ENCODE results near the gene PRKAG2.

Gene PRKAG2

DNA sequence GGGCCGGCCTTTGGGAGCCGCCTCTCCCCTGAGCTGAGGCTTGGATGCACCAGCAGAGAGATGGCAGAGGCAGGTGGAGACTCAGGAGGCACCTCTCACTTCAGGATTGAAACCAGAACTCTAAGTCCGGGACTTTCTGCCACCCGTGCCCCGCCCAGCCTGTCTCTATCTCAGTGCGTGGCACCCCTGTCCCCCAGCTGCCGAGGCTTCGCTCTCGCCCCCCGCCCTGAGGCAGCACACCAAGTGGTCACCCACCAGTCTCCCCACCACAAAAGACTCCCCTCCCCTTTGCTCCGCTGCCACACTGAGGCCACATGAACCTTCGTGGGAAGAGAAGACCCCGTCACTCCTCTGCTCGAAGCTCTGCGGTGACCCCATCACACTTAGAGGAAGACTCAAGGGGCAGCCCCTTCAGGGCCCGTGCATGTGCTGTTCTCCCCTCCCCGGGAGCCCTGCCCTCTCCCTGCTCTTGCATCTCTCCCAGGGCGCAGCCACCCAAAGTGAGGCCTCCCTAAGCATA, 166.7 kb downstream of the PRKAG2 start:
- Mint-ChIP-seq H3K27ac (no peak overlapping the region), H3K27me3 (no peaks in the 10 kb centered on the region), H3K4me3 (no peak overlapping the region), H3K4me1 (peaks cover 17 to 19% of the 10 kb centered on the region in 2 donors), H3K36me3 (peaks cover 6 to 13% of the 10 kb centered on the region in 2 donors), H3K9me3 (no peaks in the 10 kb centered on the region)
- ATAC-seq (replicated peaks) (no peak), DNase-seq (no peak)

- ATAC-seq (replicated peaks), result no peak
- Mint-ChIP-seq H3K9me3 (no peaks in the 10 kb centered on the region), H3K27ac (no peak overlapping the region), H3K27me3 (no peaks in the 10 kb centered on the region), H3K4me1 (peaks cover 17 to 19% of the 10 kb centered on the region in 2 donors), H3K4me3 (no peak overlapping the region), H3K36me3 (peaks cover 6 to 13% of the 10 kb centered on the region in 2 donors)
- no peak for DNase-seq
These were observed 167.5 kb downstream of the PRKAG2 start for GRCh38 chr7:151709141-151710038.

DNA sequence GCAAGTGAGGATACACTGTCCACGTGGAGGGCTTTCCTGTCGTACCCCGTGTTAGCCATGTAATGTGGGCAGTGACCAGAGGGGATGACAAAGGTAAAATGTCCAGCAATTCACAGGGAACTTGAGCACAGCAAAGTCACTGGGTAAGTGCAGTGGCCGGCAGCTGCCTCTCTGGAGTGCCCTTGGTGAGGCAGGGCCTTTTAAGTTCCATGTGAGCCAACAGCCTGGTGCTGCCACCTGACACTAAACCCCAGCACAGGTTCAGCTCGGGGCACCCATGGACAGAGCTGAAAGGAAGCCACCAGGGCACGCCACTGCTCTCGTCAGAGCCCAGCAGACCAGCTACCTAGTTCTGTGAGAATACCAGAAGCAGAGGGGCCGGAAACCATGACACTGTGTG, 168.3 kb downstream of the PRKAG2 start:
- ATAC-seq (replicated peaks), result no peak
- Mint-ChIP-seq H3K9me3 (no peaks in the 10 kb centered on the region), H3K27ac (no peak overlapping the region), H3K4me1 (peaks cover 15 to 19% of the 10 kb centered on the region in 2 donors), H3K27me3 (no peaks in the 10 kb centered on the region), H3K36me3 (peaks cover 5 to 13% of the 10 kb centered on the region in 2 donors), H3K4me3 (no peak overlapping the region)
- no peak for DNase-seq

GRCh38 chr7:151707757-151708156, 169.2 kb downstream of the PRKAG2 start:
- DNase-seq (no peak), ATAC-seq (replicated peaks) (no peak)
- Mint-ChIP-seq H3K27ac (no peak overlapping the region), H3K4me3 (no peak overlapping the region), H3K36me3 (peaks cover 5 to 13% of the 10 kb centered on the region in 2 donors), H3K9me3 (no peaks in the 10 kb centered on the region), H3K27me3 (no peaks in the 10 kb centered on the region), H3K4me1 (peaks cover 15 to 16% of the 10 kb centered on the region in 2 donors)

- DNase-seq, result no peak
- ATAC-seq (replicated peaks), result no peak
- Mint-ChIP-seq H3K27ac (no peak overlapping the region), H3K36me3 (peaks cover 5 to 18% of the 10 kb centered on the region in 2 donors), H3K4me1 (peaks cover 8 to 9% of the 10 kb centered on the region in 2 donors), H3K9me3 (no peaks in the 10 kb centered on the region), H3K27me3 (no peaks in the 10 kb centered on the region), H3K4me3 (no peak overlapping the region)
These were observed 169.8 kb downstream of the PRKAG2 start for GRCh38 chr7:151707105-151707469.

- no peak for ATAC-seq (replicated peaks)
- Mint-ChIP-seq H3K9me3 (no peaks in the 10 kb centered on the region), H3K27me3 (no peaks in the 10 kb centered on the region), H3K36me3 (peaks cover 5 to 21% of the 10 kb centered on the region in 2 donors), H3K27ac (no peak overlapping the region), H3K4me1 (peaks cover 6% of the 10 kb centered on the region in 2 donors), H3K4me3 (no peak overlapping the region)
- no peak for DNase-seq
These were observed 170.4 kb downstream of the PRKAG2 start for GRCh38 chr7:151706277-151707104.

GRCh38 chr7:151705636-151706276, 171.2 kb downstream of the PRKAG2 start:
- H3K36me3 Mint-ChIP-seq, result peaks cover 7 to 21% of the 10 kb centered on the region in 2 donors
- H3K4me3 Mint-ChIP-seq, result peak overlapping the region in 1 of 2 donors; percentile 31
- H3K4me1 Mint-ChIP-seq, result peaks cover 6% of the 10 kb centered on the region in 2 donors
- no peaks in the 10 kb centered on the region for H3K9me3 Mint-ChIP-seq
- H3K27me3 Mint-ChIP-seq, result no peaks in the 10 kb centered on the region
- peak; percentile 80 to 82 for ATAC-seq (replicated peaks)
- no peak for DNase-seq
- H3K27ac Mint-ChIP-seq, result no peak overlapping the region

- peaks cover 7 to 17% of the 10 kb centered on the region in 2 donors for H3K36me3 Mint-ChIP-seq
- no peak overlapping the region for H3K27ac Mint-ChIP-seq
- ATAC-seq (replicated peaks), result peak in 1 of 2 donors; percentile 22
- H3K4me1 Mint-ChIP-seq, result peaks cover 6% of the 10 kb centered on the region in 2 donors
- DNase-seq, result no peak
- no peaks in the 10 kb centered on the region for H3K9me3 Mint-ChIP-seq
- no peak overlapping the region for H3K4me3 Mint-ChIP-seq
- H3K27me3 Mint-ChIP-seq, result no peaks in the 10 kb centered on the region
These were observed 171.8 kb downstream of the PRKAG2 start for GRCh38 chr7:151704960-151705635.

GRCh38 chr7:151704299-151704959, 172.5 kb downstream of the PRKAG2 start:
- H3K4me3 Mint-ChIP-seq, result no peak overlapping the region
- no peak overlapping the region for H3K27ac Mint-ChIP-seq
- no peak for DNase-seq
- no peak for ATAC-seq (replicated peaks)
- H3K4me1 Mint-ChIP-seq, result peaks cover 5 to 6% of the 10 kb centered on the region in 2 donors
- H3K27me3 Mint-ChIP-seq, result no peaks in the 10 kb centered on the region
- peaks cover 5 to 13% of the 10 kb centered on the region in 2 donors for H3K36me3 Mint-ChIP-seq
- no peaks in the 10 kb centered on the region for H3K9me3 Mint-ChIP-seq

- Mint-ChIP-seq H3K27ac (no peak overlapping the region), H3K4me1 (peaks cover 12 to 14% of the 10 kb centered on the region in 2 donors)
These were observed 174.0 kb downstream of the PRKAG2 start for GRCh38 chr7:151702961-151703360.

GRCh38 chr7:151700586-151701165, 176.2 kb downstream of the PRKAG2 start:
- H3K9me3 Mint-ChIP-seq, result peaks cover 4% of the 10 kb centered on the region in 2 donors
- no peak overlapping the region for H3K4me3 Mint-ChIP-seq
- no peak for DNase-seq
- no peaks in the 10 kb centered on the region for H3K27me3 Mint-ChIP-seq
- peaks cover 9 to 13% of the 10 kb centered on the region in 2 donors for H3K36me3 Mint-ChIP-seq
- no peak overlapping the region for H3K27ac Mint-ChIP-seq
- no peak for ATAC-seq (replicated peaks)
- peaks cover 15 to 28% of the 10 kb centered on the region in 2 donors for H3K4me1 Mint-ChIP-seq

More at GRCh38 chr7:151702961-151703360, 174.0 kb downstream of the PRKAG2 start:
- ATAC-seq (replicated peaks) (no peak), DNase-seq (no peak)
- Mint-ChIP-seq H3K27me3 (no peaks in the 10 kb centered on the region), H3K36me3 (peaks cover 9 to 13% of the 10 kb centered on the region in 2 donors), H3K9me3 (peaks cover 4% of the 10 kb centered on the region in 2 donors), H3K4me3 (no peak overlapping the region)

GRCh38 chr7:151699928-151700319, 177.0 kb downstream of the PRKAG2 start:
- ATAC-seq (replicated peaks) (no peak), DNase-seq (no peak)
- Mint-ChIP-seq H3K27ac (no peak overlapping the region), H3K27me3 (no peaks in the 10 kb centered on the region), H3K9me3 (peaks cover 4% of the 10 kb centered on the region in 2 donors), H3K4me3 (no peak overlapping the region), H3K36me3 (peaks cover 9 to 13% of the 10 kb centered on the region in 2 donors), H3K4me1 (peaks cover 17 to 25% of the 10 kb centered on the region in 2 donors)

Measured in stimulated activated naive B cell treated with anti-CD40 and anti-IgM and Interleukin-4, amounts not matched to agents 10 μg/mL and 1 μg/mL and 100 μg/mL, for 72 hours (primary cell).